HG03565 (cell line): Measurements from ENCODE around the gene TCF4.
A peak's percentile ranks its signal among the peaks of the same experiment; 100 is the strongest.

ENCODE experiments used
- ATAC-seq: cut with Tn5 transposase; IDR thresholded peaks from one replicate; pipeline ENCODE4 v1.9.1; 2021; ENCODE audit warnings: mild to moderate bottlenecking, moderate library complexity; ENCODE audit not compliant: unreplicated experiment

Gene TCF4

DNA sequence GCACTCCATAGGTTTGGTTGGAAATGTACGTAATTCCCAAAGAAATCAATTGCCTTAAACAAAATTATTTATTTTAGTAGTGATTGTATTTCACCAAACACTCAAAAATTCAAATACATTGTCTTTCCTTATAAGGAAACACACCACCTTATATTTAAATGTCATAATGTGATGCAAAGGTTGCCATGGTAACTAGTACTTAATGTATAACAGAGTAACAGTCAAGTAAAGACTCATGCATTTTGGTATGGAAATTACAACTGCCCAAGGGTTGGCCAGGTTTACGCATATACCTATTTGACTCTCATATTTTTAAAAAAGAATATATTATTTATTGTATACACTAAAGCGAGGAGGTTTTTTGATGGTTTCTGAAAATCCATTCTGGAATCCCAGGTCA is 231.2 kb downstream of the TCF4 start:
- ATAC-seq, result no peak

- no peak for ATAC-seq
These were observed 232.8 kb downstream of the TCF4 start for GRCh38 chr18:55355223-55355622.

DNA sequence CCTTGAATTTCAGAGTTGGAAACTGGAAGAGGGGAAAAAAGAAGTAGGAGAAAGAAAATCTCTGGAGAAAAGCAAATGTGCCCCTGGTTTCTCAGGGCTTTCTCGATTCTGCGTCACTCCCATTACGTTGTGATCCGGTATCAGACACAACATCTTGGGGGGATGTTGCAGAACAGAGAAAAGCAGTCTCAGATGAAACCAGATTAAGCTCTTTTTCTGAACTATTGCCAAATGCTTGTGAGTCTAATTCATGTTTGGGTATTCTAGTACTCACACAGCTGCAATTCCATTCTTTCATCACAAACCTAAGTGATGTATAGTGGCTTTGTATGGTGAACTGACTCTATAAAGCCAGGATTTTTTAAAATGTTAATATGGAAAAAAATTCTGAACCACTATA is 233.2 kb downstream of the TCF4 start:
- no peak for ATAC-seq

- ATAC-seq, result no peak
These were observed 234.2 kb downstream of the TCF4 start for GRCh38 chr18:55353806-55354205.

DNA sequence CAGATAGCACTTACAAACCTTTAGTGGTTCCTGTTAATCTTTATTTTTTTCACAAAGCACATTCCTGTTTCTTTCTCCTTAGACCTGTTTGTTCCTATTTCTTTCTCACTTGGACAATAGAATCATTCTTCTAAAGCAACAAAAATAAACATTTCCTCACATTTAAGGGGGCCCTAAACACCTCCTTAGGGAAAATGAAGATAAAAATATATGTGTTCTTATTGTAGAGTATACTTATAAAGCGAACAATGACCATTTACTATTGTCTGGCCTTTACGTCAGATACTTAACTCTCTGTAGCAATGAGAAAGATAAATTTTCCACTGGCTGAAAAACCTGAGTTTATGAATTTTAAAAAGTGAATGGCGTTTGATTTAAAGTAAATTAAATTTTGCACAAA is 234.6 kb downstream of the TCF4 start:
- ATAC-seq, result no peak

- ATAC-seq, result peak; percentile 62
These were observed 235.8 kb downstream of the TCF4 start for GRCh38 chr18:55351980-55352714.

GRCh38 chr18:55351241-55351691 is 236.7 kb downstream of the TCF4 start:
- no peak for ATAC-seq

DNA sequence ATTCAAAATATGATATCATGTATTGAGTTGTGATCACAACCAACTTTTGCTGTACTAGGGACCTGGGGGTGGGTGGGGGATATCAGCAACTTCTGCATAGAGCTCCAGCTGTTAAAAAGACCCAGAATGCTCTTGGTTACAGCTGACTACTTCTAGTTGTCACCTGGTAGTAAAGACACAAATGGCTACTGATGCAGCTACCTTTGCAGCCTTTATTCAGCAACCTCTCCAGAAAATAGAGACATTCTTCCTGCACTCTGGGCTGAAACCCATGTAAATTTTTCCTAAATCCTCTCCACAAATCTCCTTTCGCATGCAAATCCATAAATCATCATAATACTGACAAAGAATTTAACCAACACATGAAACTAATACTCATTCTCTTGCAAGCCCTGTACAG is 238.3 kb downstream of the TCF4 start:
- ATAC-seq, result no peak

- ATAC-seq, result no peak
These were observed 240.8 kb downstream of the TCF4 start for GRCh38 chr18:55346961-55347740.

DNA sequence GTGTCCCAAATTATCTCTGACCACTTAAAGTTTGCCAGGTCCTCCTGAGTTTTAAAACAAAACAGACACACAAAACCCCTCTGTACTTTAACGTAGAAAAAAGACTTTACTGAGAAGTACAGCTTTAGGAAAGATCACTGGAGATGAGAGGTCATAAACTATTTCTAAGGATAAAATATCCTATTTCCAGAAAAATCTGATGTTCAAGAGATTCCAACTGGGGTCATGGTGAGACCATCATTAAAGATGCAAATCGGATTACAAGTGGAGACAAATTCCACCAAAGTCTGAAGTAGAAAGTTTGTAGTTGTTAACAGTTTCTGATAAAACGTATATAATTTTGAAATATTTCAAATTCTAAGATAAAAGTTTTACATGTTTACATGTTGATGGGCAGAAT is 241.6 kb downstream of the TCF4 start:
- no peak for ATAC-seq

DNA sequence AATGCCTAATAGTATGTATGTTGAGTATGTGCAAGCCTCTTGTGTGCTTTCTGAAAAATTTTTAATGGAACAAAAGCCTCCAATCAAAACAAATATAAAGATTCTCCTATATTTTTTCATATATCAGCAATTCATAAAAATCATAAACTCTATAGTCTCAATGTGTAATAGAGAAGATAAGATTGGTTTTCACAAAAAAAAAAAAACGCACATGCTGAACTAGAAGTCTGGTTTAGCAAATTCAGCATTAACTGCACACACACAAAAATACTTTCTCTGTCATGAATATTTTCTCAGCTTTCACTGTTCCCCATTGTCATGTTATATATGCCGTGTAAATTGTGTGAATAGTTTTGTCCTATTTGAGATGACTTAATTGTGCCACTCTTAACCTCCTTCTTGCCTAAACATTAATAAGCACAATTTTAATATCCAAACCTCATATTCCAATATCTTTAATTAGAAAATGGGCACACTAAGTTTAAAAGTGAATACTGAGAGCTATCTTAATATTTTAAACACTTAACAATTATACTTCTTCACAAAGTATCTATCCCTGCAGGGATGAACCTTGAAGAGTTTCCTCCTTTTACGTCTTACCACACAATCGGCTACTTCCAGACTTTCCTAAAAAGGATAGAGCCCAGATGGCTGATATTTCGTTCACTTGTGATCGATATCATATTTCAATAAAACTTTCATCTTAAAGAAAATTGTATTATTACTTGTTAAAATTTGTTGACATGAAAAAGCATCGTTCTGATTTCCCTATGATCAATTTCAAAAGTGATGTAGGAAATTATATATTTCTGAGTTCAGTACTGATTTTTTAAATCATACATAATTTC is 242.7 kb downstream of the TCF4 start:
- ATAC-seq, result no peak

- peak; percentile 82 for ATAC-seq
These were observed 244.5 kb downstream of the TCF4 start for GRCh38 chr18:55343396-55344073.

DNA sequence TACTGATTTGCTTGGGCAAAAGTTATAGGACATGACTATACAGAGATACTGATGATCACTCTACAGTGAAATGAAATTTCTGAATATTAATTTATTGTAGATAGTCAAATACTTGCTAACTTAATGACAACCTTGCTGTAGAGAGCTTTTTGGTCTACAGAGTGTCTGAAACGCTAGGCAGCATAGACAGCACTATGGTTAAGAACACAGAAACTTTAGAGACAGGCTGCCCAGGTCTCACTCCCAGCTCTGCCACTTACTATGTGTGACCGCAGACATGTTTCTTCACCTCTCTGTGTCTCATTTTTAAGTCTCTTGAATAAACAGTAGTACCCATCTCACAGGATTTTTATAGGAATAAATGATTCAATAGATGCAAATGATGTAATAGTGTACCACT is 247.0 kb downstream of the TCF4 start:
- no peak for ATAC-seq

GRCh38 chr18:55339990-55340389 is 248.0 kb downstream of the TCF4 start:
- no peak for ATAC-seq

DNA sequence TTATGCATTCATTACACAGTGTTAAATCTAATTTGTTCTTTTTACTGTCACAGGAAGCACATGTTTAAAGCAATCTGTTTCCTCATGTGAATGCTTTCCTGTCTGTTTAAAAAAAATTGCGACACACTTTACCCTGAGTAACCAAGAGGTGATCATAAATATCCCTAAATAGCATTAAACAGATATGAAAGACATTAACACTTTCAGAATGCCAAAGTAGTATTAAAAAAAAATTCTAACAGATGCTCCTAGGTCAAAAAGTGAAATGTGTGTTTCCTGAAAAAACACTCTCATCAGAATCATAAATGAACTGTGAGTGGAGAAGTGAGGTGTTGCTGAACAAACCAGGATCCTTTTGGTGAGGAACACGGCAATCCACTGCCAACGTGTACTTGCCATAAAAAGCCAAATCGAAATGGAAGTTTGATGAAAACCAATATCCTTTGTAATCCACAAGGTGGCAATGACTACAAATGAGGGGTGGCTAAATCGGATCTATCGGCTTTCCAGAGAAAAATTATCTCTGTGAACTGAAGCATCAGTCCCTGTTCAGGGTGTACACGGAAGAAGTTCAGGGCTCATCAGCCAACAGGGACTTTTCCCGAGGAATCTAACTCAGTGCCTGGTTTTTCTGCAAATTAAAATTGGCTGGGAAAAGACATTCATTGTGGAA is 248.9 kb downstream of the TCF4 start:
- no peak for ATAC-seq

DNA sequence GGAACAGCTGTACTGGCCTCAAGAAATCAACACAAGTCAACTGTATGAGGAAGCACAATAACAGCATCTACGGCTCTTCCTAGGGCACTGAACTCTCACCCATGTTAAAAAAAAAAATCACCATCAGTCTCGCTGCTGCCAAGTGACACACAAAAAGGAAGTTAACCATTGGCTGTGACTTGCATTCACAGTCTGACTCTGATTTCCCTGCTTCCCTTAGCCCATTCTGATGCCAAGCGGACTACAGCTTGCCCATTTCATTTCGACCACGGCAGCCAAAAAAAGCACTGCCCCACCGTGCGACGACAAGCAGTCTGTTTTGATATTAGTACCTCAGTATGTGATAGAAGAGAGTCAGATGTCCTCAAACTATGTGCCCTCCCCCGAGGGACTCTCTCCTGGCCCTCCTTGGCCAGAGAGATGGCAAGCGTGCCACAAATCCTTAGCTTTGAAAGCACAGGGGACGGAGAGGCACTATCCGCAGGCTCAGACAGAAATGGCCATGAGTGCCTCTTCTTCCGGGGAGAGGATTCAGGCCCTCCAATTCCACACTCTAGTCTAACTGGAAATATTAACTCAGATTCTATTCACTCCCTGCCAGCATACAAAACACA is 250.0 kb downstream of the TCF4 start:
- ATAC-seq, result no peak

DNA sequence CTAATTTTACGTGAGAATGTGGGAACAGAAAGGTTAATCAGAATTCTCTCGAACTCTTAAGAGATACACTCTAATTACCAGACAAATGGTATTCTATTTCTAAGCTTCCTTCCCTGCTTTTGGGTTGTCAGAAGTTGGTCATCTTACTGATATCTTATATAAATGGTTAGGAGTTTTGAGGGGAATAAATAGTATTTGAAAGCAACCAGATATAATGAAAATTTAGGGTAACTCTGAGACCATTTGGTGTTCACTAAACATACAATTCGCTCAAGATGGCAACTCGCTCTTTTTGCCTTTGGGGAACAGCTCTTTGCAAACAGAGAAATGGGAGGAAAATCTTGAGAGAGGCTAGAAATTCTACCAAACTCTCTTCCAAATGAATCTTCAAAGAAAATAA is 250.9 kb downstream of the TCF4 start:
- no peak for ATAC-seq

- ATAC-seq, result no peak
These were observed 251.4 kb downstream of the TCF4 start for GRCh38 chr18:55336438-55337100.

GRCh38 chr18:55334875-55335274 is 253.1 kb downstream of the TCF4 start:
- no peak for ATAC-seq
